Esophagus muscularis mucosa (tissue), 4 donors: ENCODE measurements around the gene CDH18. TPM values are rescaled to one million over a fixed set of nuclear protein-coding genes. Genes with fewer than 3 reads are reported as not detected.
"Not testable (repeated sequence)": the region's sequence is repeated elsewhere in the genome, so short reads cannot be mapped to it uniquely, and the experiment has no call there.

ENCODE experiments used
- DNase-seq: peaks from one replicate; pipeline ENCODE4 v3.0.0-alpha.2; 2017; ENCODE audit errors: extremely low spot score
- H3K27ac ChIP-seq, 4 donors: fragments of 200-600 bp; sonication (generic); replicated peaks in 1 of 4; 1 replicate in 3 of 4; 2 replicates in 1 of 4; pipeline ENCODE4 v1.5.1; 2016 to 2019; ENCODE audit warnings: mild to moderate bottlenecking in 1 of 4
- H3K27me3 ChIP-seq, 4 donors: fragments of 200-600 bp; sonication (generic); one replicate each; pipeline versions ENCODE4 v1.5.1 to v1.6.0; 2016 to 2019
- H3K36me3 ChIP-seq, 4 donors: fragments of 200-600 bp; sonication (generic); one replicate each; pipeline ENCODE4 v1.5.1; 2016 to 2019
- H3K4me1 ChIP-seq, 4 donors: fragments of 200-600 bp; sonication (generic); one replicate each; pipeline ENCODE4 v1.5.1; 2016 to 2019
- H3K4me3 ChIP-seq, 4 donors: fragments of 200-600 bp; sonication (generic); 1 replicate in 2 of 4; 2 replicates in 2 of 4; pipeline ENCODE4 v1.5.1; 2016 to 2019; ENCODE audit warnings: mild to moderate bottlenecking in 4 of 4, moderate library complexity in 1 of 4
- H3K9me3 ChIP-seq, 4 donors: fragments of 200-600 bp; sonication (generic); 1 replicate in 3 of 4; 2 replicates in 1 of 4; pipeline ENCODE4 v1.5.1; 2016 to 2019
- CTCF ChIP-seq, 3 experiments: fragments of 200-600 bp in 2 of 3; fragments of 450-650 bp in 1 of 3; sonication (generic) in 2 of 3; IDR thresholded peaks; one replicate each; pipeline ENCODE4 v1.5.1; 2017 to 2019; ENCODE audit warnings: antibody characterized with exemption in 3 of 3, mild to moderate bottlenecking in 2 of 3, moderate library complexity in 1 of 3
- EP300 ChIP-seq: sonication (generic); formaldehyde crosslinking; IDR thresholded peaks from one replicate; pipeline ENCODE4 v1.6.1; 2017; ENCODE audit warnings: antibody characterized with exemption
- POLR2A ChIP-seq: fragments of 450-650 bp; IDR thresholded peaks from one replicate; pipeline ENCODE4 v1.6.1; 2017; ENCODE audit warnings: antibody characterized with exemption, moderate library complexity, mild to moderate bottlenecking, low read depth
- POLR2AphosphoS5 ChIP-seq, 2 donors: sonication (generic); formaldehyde crosslinking; IDR thresholded peaks; one replicate each; pipeline ENCODE4 v1.6.1; 2017; ENCODE audit warnings: antibody characterized with exemption in 2 of 2
- WGBS: methylation state at CpG from one replicate; pipeline ENCODE4 v1.1.5; 2018; 5-methylcytosine and 5-hydroxymethylcytosine counted together
- intact Hi-C: fragments of 100-400 bp; cut with DNase I; formaldehyde crosslinking; loops from one replicate; pipeline ENCODE4 v1.15.1; 2023
- total RNA-seq, 4 donors: library from RNA; depleted of rRNA; stranded (reverse); fragments of >200 nt; gene quantifications; one replicate each; pipeline versions ENCODE4 v1.1.0 to v1.2.1, GENCODE V29; 2016

CDH18 gene
- total RNA-seq, 4 donors from 2014 or later = under 0.01 to 0.65 TPM; not detected in 2

GRCh38 chr5:19777363-19777762 is 210.6 kb downstream of the CDH18 start:
- intact Hi-C loops = no loop called here
- H3K4me1 ChIP-seq = no peaks in the 10 kb centered on the region
- no peak overlapping the region for H3K27ac ChIP-seq
- TF ChIP-seq CTCF (IDR thresholded peaks at IDR 0.05) (no peak), POLR2AphosphoS5 (IDR thresholded peaks at IDR 0.05) (no peak), EP300 (no peak), POLR2A (no peak)
- no peaks in the 10 kb centered on the region for H3K36me3 ChIP-seq
- DNase-seq = no peak
- no peaks in the 10 kb centered on the region for H3K9me3 ChIP-seq
- 72% methylated on average over 5 of the region's 5 CpGs for WGBS
- H3K4me3 ChIP-seq = no peak overlapping the region
- H3K27me3 ChIP-seq = no peaks in the 10 kb centered on the region

GRCh38 chr5:19776886-19777285 is 211.1 kb downstream of the CDH18 start:
- H3K36me3 ChIP-seq, H3K27ac ChIP-seq, DNase-seq, H3K4me3 ChIP-seq, H3K27me3 ChIP-seq, H3K9me3 ChIP-seq, H3K4me1 ChIP-seq, intact Hi-C loops: not testable (repeated sequence)
- WGBS = 88% methylated on average over 5 of the region's 5 CpGs

GRCh38 chr5:19771174-19771835 is 216.7 kb downstream of the CDH18 start:
- Histone ChIP-seq H3K4me1 (no peaks in the 10 kb centered on the region), H3K27ac (no peak overlapping the region), H3K27me3 (no peaks in the 10 kb centered on the region), H3K36me3 (no peaks in the 10 kb centered on the region), H3K9me3 (no peaks in the 10 kb centered on the region), H3K4me3 (no peak overlapping the region)
- intact Hi-C loops = no loop called here
- no peak for TF ChIP-seq POLR2A
- WGBS = 56% methylated on average over 6 of the region's 6 CpGs
- no peak for DNase-seq

GRCh38 chr5:19770396-19770795 is 217.6 kb downstream of the CDH18 start:
- Histone ChIP-seq H3K4me3 (no peak overlapping the region), H3K9me3 (no peaks in the 10 kb centered on the region), H3K27ac (no peak overlapping the region), H3K4me1 (no peaks in the 10 kb centered on the region), H3K27me3 (no peaks in the 10 kb centered on the region), H3K36me3 (no peaks in the 10 kb centered on the region)
- intact Hi-C loops = no loop called here
- DNase-seq = no peak
- TF ChIP-seq POLR2AphosphoS5 (IDR thresholded peaks at IDR 0.05) = no peak
- TF ChIP-seq CTCF (IDR thresholded peaks at IDR 0.05) = no peak
- no peak for TF ChIP-seq POLR2A
- no peak for TF ChIP-seq EP300

- Histone ChIP-seq H3K27me3 (no peaks in the 10 kb centered on the region), H3K27ac (no peak overlapping the region), H3K4me1 (no peaks in the 10 kb centered on the region), H3K36me3 (no peaks in the 10 kb centered on the region), H3K9me3 (no peaks in the 10 kb centered on the region), H3K4me3 (no peak overlapping the region)
- DNase-seq = no peak
- intact Hi-C loops = no loop called here
- no peak for TF ChIP-seq POLR2AphosphoS5 (IDR thresholded peaks at IDR 0.05)
- no peak for TF ChIP-seq CTCF (IDR thresholded peaks at IDR 0.05)
- no peak for TF ChIP-seq EP300
- no peak for TF ChIP-seq POLR2A
- WGBS = 60% methylated on average over 1 of the region's 1 CpG
Measured at GRCh38 chr5:19767987-19768386, 220.0 kb downstream of the CDH18 start.

GRCh38 chr5:19753579-19753978 is 234.4 kb downstream of the CDH18 start:
- 87% methylated on average over 2 of the region's 2 CpGs for WGBS
- Histone ChIP-seq H3K4me3 (no peak overlapping the region), H3K9me3 (peaks cover 0 to 7% (median 0%) of the 10 kb centered on the region in 4 donors), H3K36me3 (no peaks in the 10 kb centered on the region), H3K27ac (no peak overlapping the region), H3K27me3 (no peaks in the 10 kb centered on the region), H3K4me1 (no peaks in the 10 kb centered on the region)
- intact Hi-C loops = no loop called here
- TF ChIP-seq CTCF (IDR thresholded peaks at IDR 0.05) = no peak
- TF ChIP-seq POLR2AphosphoS5 (IDR thresholded peaks at IDR 0.05) = no peak
- no peak for TF ChIP-seq POLR2A
- no peak for TF ChIP-seq EP300
- no peak for DNase-seq
